Endothelial cell of umbilical vein (primary cell): ENCODE results near the gene SMIM3.

Source experiments
- EZH2 ChIP-seq: IDR thresholded peaks from 2 replicates; pipeline ENCODE4 v1.6.1; 2012; ENCODE audit warnings: borderline replicate concordance, low read depth, mild to moderate bottlenecking, moderate library complexity, low read length, inconsistent platforms; ENCODE audit not compliant: severe bottlenecking
- FOS ChIP-seq: IDR thresholded peaks from 2 replicates; pipeline ENCODE4 v1.6.1; 2011; ENCODE audit warnings: mild to moderate bottlenecking, low read length, moderate library complexity, borderline replicate concordance; ENCODE audit not compliant: insufficient read depth
- POLR2A ChIP-seq: IDR thresholded peaks from 2 replicates; pipeline ENCODE4 v1.6.1; 2012; ENCODE audit warnings: low read depth, mild to moderate bottlenecking, control low read depth, low read length
- POLR2AphosphoS5 ChIP-seq: IDR thresholded peaks from 2 replicates; pipeline ENCODE4 v1.6.1; 2012; ENCODE audit warnings: low read depth, mild to moderate bottlenecking, control low read depth, low read length, moderate library complexity; ENCODE audit not compliant: insufficient read depth
- TF ChIP-seq, protein P1 (sequence below), 2 donors: IDR thresholded peaks; 1 replicate in 1 of 2; 2 replicates in 1 of 2; pipeline ENCODE4 v1.5.1; 2011; ENCODE audit warnings: low read length in 2 of 2, mild to moderate bottlenecking in 2 of 2, moderate library complexity in 2 of 2, control low read depth in 1 of 2, inconsistent platforms in 1 of 2, low read depth in 1 of 2; ENCODE audit not compliant: insufficient read depth in 1 of 2; ENCODE audit errors: extremely low read depth in 1 of 2
- TF ChIP-seq, protein P2 (sequence below): IDR thresholded peaks from 2 replicates; pipeline ENCODE4 v1.6.1; 2011; ENCODE audit not compliant: insufficient read depth, insufficient read length

DNA sequence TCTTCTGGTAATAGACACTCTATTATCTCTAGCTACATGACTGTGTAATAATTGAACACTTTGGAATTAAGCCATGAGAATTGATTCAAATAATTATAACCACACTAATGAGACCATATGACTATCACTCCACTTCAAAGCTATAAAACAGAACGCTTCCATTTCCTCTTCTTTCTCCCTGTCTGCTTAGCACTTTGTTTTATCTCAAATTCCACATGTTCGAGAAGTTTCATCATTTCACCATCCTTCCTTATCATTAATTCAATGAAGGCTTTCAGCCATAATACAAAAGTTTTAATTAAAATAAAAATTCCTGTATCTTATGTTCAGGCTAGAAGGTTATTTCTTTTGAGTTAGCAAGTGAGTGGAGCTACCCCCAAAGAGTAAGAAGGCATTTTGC is 12.3 kb upstream of the SMIM3 start:
- TF ChIP-seq, protein P1, sequence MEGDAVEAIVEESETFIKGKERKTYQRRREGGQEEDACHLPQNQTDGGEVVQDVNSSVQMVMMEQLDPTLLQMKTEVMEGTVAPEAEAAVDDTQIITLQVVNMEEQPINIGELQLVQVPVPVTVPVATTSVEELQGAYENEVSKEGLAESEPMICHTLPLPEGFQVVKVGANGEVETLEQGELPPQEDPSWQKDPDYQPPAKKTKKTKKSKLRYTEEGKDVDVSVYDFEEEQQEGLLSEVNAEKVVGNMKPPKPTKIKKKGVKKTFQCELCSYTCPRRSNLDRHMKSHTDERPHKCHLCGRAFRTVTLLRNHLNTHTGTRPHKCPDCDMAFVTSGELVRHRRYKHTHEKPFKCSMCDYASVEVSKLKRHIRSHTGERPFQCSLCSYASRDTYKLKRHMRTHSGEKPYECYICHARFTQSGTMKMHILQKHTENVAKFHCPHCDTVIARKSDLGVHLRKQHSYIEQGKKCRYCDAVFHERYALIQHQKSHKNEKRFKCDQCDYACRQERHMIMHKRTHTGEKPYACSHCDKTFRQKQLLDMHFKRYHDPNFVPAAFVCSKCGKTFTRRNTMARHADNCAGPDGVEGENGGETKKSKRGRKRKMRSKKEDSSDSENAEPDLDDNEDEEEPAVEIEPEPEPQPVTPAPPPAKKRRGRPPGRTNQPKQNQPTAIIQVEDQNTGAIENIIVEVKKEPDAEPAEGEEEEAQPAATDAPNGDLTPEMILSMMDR (IDR thresholded peaks at IDR 0.05; ENCODE audit: extremely low read depth in 1 of 2, insufficient read depth in 1 of 2, low read depth in 1 of 2, low read length in 2 of 2) = no peak
- TF ChIP-seq POLR2A (no peak), FOS (no peak), POLR2AphosphoS5 (no peak), EZH2 (no peak)
- TF ChIP-seq, protein P2, sequence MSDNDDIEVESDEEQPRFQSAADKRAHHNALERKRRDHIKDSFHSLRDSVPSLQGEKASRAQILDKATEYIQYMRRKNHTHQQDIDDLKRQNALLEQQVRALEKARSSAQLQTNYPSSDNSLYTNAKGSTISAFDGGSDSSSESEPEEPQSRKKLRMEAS = no peak
